Esophagus squamous epithelium (tissue), 4 donors: ENCODE measurements around the gene PREX1.

Experiments used
- CTCF ChIP-seq, 6 experiments: fragments of 450-650 bp in 4 of 6; fragments of 200-600 bp in 2 of 6; sonication (generic) in 2 of 6; IDR thresholded peaks; one replicate each; pipeline ENCODE4 v1.5.1; 2016 to 2019; ENCODE audit warnings: antibody characterized with exemption in 6 of 6, mild to moderate bottlenecking in 4 of 6, moderate library complexity in 4 of 6
- POLR2A ChIP-seq, 4 donors: fragments of 450-650 bp; IDR thresholded peaks; one replicate each; pipeline ENCODE4 v1.6.1; 2017; ENCODE audit warnings: antibody characterized with exemption in 4 of 4, mild to moderate bottlenecking in 4 of 4, moderate library complexity in 3 of 4

- no peak for TF ChIP-seq POLR2A (IDR thresholded peaks at IDR 0.05)
- TF ChIP-seq CTCF (IDR thresholded peaks at IDR 0.05), result no peak
These were observed 141.3 kb downstream of the PREX1 start for GRCh38 chr20:48686238-48687116.
